ENCODE results near the gene STAT2.

GRCh38 chr12:56350662-56351061 is 9.2 kb downstream of the STAT2 start:
- no peak for TF ChIP-seq SRF (IDR thresholded peaks at IDR 0.05; ENCODE audit: low read depth in 2 of 2, low read length in 2 of 2)
- TF ChIP-seq HDAC6 (IDR thresholded peaks at IDR 0.05; ENCODE audit: unreplicated experiment), result no peak
- no peak for TF ChIP-seq SP1 (IDR thresholded peaks at IDR 0.05; ENCODE audit: low read depth, low read length)

Data from GM12878 (cell line).